ENCODE data around the gene OTOS.

DNA sequence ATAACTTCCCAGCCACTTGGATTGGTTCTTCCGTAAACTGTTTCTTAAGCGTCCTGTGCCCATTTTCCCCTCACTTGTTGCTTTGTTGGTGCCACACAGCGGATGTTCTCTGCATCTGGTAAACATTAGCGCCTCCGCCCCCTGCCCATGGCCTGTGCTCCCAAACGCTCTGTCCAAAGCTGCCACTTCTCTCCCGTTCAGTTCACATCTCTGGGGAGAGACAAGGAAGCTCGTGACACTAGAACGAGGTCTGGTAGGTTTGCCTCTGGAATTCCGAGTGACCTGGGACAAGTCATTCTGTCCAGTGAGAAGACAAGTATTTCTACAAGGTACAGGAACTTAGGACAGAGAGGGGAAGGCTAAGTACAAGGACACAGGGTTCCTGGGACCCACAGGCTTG is 13.7 kb downstream of the OTOS start:
- TF ChIP-seq POLR2A (conservative IDR thresholded peaks at IDR 0.05) (no peak), POLR2AphosphoS5 (IDR thresholded peaks at IDR 0.05; ENCODE audit: control insufficient read depth, insufficient read depth, low read depth, low read length) (no peak), PHF20 (IDR thresholded peaks at IDR 0.05; ENCODE audit: partially characterized antibody) (no peak), LEF1 (IDR thresholded peaks at IDR 0.05) (no peak), BDP1 (IDR thresholded peaks at IDR 0.05; ENCODE audit: insufficient read depth, insufficient read length) (no peak)
- TF ChIP-seq, protein P1, sequence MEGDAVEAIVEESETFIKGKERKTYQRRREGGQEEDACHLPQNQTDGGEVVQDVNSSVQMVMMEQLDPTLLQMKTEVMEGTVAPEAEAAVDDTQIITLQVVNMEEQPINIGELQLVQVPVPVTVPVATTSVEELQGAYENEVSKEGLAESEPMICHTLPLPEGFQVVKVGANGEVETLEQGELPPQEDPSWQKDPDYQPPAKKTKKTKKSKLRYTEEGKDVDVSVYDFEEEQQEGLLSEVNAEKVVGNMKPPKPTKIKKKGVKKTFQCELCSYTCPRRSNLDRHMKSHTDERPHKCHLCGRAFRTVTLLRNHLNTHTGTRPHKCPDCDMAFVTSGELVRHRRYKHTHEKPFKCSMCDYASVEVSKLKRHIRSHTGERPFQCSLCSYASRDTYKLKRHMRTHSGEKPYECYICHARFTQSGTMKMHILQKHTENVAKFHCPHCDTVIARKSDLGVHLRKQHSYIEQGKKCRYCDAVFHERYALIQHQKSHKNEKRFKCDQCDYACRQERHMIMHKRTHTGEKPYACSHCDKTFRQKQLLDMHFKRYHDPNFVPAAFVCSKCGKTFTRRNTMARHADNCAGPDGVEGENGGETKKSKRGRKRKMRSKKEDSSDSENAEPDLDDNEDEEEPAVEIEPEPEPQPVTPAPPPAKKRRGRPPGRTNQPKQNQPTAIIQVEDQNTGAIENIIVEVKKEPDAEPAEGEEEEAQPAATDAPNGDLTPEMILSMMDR (IDR thresholded peaks at IDR 0.05 in 2 of 3, conservative IDR thresholded peaks at IDR 0.05 in 1 of 3; ENCODE audit: insufficient read depth in 2 of 3, low read depth in 1 of 3, low read length in 3 of 3): no peak
- TF ChIP-seq, protein P2, sequence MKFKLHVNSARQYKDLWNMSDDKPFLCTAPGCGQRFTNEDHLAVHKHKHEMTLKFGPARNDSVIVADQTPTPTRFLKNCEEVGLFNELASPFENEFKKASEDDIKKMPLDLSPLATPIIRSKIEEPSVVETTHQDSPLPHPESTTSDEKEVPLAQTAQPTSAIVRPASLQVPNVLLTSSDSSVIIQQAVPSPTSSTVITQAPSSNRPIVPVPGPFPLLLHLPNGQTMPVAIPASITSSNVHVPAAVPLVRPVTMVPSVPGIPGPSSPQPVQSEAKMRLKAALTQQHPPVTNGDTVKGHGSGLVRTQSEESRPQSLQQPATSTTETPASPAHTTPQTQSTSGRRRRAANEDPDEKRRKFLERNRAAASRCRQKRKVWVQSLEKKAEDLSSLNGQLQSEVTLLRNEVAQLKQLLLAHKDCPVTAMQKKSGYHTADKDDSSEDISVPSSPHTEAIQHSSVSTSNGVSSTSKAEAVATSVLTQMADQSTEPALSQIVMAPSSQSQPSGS (CRISPR knock-in tag; IDR thresholded peaks at IDR 0.05): no peak
